Neural progenitor cell (in vitro differentiated cells): Measurements from ENCODE around the gene MOCOS.

Experiments used
- EZH2 ChIP-seq: fragments of 200-600 bp; sonication (generic); IDR thresholded peaks from 2 replicates; pipeline ENCODE4 v1.6.1; 2017; ENCODE audit warnings: antibody characterized with exemption, mild to moderate bottlenecking, moderate library complexity
- EZH2phosphoT487 ChIP-seq: fragments of 200-600 bp; sonication (generic); IDR thresholded peaks from 2 replicates; pipeline ENCODE4 v1.6.1; 2017; ENCODE audit warnings: antibody characterized with exemption
- TF ChIP-seq, protein P1 (sequence below): fragments of 200-600 bp; sonication (generic); IDR thresholded peaks from 2 replicates; pipeline ENCODE4 v1.5.1; 2017; ENCODE audit warnings: antibody characterized with exemption, mild to moderate bottlenecking

DNA sequence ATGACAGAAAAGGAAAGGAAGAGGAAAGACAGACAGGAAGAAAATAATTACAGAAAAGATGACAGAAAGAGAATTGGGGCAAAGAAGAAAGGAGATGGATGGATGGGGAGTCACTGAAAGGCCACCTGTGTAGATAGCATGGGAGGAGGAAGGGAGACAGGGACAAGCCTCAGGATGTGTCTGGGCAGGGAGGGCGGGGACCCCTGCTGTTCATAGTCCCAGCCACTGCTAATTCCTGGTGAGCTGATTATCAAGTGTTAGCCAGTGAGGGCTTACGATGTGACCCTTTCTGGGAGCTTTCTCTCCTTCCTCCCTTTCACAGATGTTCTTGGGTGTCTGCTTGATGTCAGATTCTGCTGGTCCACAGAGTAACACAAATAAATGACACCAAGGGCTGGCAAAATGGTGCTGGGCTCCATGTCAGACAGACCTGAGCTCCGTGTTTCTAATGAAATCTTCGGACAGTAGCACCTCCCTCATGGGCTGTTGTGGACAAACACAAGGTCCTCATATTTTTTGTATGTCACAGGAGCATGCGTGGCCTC is 123.8 kb downstream of the MOCOS start:
- TF ChIP-seq, protein P1, sequence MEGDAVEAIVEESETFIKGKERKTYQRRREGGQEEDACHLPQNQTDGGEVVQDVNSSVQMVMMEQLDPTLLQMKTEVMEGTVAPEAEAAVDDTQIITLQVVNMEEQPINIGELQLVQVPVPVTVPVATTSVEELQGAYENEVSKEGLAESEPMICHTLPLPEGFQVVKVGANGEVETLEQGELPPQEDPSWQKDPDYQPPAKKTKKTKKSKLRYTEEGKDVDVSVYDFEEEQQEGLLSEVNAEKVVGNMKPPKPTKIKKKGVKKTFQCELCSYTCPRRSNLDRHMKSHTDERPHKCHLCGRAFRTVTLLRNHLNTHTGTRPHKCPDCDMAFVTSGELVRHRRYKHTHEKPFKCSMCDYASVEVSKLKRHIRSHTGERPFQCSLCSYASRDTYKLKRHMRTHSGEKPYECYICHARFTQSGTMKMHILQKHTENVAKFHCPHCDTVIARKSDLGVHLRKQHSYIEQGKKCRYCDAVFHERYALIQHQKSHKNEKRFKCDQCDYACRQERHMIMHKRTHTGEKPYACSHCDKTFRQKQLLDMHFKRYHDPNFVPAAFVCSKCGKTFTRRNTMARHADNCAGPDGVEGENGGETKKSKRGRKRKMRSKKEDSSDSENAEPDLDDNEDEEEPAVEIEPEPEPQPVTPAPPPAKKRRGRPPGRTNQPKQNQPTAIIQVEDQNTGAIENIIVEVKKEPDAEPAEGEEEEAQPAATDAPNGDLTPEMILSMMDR = no peak
- no peak for TF ChIP-seq EZH2
- no peak for TF ChIP-seq EZH2phosphoT487
